Measurements from ENCODE around the gene CCT3.

The CCT3 gene

DNA sequence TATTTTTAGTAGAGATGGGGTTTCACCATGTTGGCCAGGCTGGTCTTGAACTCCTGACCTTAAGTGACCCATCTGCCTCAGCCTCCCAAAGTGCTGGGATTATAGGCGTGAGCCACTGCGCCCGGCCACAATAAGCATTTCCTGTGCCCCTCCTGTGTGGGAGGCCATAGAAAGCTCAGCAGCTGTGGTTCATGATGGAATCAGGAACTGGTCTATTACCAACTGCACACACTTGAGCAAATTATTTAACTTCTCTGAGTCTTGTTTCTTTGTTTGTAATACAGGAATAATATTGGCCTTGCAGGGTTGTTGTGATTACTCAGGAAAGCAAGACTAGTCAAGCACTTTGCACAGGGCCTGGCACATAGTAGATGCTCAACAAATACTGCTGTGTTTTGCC is 45.9 kb upstream of the CCT3 start:
- TF ChIP-seq, protein P1, sequence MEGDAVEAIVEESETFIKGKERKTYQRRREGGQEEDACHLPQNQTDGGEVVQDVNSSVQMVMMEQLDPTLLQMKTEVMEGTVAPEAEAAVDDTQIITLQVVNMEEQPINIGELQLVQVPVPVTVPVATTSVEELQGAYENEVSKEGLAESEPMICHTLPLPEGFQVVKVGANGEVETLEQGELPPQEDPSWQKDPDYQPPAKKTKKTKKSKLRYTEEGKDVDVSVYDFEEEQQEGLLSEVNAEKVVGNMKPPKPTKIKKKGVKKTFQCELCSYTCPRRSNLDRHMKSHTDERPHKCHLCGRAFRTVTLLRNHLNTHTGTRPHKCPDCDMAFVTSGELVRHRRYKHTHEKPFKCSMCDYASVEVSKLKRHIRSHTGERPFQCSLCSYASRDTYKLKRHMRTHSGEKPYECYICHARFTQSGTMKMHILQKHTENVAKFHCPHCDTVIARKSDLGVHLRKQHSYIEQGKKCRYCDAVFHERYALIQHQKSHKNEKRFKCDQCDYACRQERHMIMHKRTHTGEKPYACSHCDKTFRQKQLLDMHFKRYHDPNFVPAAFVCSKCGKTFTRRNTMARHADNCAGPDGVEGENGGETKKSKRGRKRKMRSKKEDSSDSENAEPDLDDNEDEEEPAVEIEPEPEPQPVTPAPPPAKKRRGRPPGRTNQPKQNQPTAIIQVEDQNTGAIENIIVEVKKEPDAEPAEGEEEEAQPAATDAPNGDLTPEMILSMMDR (IDR thresholded peaks at IDR 0.05; ENCODE audit: insufficient read depth, low read depth, low read length, missing control alignments), result no peak
- no peak for DNase-seq (ENCODE audit: low read depth)
- no peak overlapping the region for H3K4me3 ChIP-seq (ENCODE audit: low read depth, low read length)

DNA sequence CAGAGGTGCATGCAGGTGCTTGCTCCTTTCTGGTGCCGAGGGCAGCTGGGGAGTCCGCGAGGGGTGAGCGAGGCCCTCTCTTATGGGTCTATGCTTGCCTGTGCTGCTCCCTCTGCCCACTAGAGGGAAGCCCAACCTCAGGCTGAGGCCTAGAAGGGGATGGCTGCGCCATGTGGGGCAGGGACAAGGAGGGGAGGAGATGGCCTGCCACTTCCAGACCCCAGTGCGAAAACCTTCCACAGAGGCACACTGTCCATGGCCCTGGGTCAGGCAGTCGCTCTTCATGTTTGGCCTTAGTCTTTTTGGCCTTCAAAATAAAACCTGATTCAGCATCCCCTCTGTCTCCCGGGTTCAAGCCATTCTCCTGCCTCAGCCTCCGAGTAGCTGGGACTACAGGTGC is 44.9 kb upstream of the CCT3 start:
- DNase-seq (ENCODE audit: low read depth), result peak; percentile 75
- no peak overlapping the region for H3K4me3 ChIP-seq (ENCODE audit: low read depth, low read length)

DNA sequence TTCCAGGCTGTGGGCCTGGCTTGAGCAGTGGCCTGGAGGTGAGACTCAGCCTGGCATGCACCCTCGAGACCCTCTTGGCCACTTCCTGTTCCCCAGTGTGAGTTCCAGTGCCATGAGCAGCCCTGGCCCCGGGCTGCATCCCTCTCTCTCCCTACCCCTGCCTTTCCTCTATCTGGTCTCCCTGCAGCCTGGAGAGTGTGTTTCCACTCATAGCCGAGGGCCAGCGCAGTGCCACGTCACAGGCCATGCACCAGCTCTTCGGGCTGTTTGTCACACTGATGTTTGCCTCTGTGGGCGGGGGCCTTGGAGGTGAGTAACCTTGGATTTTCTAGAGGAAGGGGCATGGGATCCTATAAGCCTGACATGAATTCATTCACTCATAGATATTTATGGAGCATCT is 44.5 kb upstream of the CCT3 start:
- TF ChIP-seq, protein P1 (IDR thresholded peaks at IDR 0.05; ENCODE audit: insufficient read depth, low read depth, low read length, missing control alignments), result no peak
- H3K4me3 ChIP-seq (ENCODE audit: low read depth, low read length), result no peak overlapping the region
- DNase-seq (ENCODE audit: low read depth), result no peak

More for the DNA sequence above, 44.9 kb upstream of the CCT3 start:
- TF ChIP-seq, protein P1 (IDR thresholded peaks at IDR 0.05; ENCODE audit: insufficient read depth, low read depth, low read length, missing control alignments), result peak; percentile 94

DNA sequence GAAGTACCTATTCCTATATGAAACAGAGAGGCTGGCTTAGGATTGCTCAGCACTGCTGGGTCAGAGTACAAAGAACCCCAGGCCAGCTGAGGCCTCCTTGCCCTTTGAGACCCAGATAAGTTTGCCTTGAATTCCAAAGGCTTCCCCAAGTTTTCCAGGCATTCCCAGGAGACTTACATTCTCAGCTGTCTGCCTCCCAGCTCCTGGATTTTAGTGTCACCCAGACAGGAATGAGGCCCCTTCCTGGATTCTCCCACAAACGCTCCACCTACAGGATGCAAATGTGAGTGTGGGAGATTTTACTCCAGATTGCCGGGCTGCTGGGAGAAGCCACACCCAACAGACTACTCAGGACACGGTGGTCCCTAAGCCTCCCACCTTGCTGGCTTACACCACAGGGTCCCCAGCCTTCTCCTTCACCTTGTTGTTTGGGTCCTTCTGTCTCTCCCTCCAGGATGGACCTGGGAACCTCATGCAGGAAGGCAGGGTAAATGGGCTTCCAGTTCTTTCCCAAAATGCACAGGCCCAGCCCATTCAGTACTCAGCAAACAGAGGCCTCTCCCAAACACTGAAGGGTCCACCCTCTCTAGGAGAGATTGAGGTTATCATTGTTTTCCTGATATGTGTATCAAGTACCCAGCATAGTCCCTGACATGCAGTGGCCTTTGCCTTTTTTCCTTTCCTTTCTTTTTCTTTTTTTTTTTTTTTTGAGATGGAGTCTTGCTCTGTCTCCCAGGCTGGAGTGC is 41.5 kb upstream of the CCT3 start:
- TF ChIP-seq, protein P1 (IDR thresholded peaks at IDR 0.05; ENCODE audit: insufficient read depth, low read depth, low read length, missing control alignments), result no peak
- no peak overlapping the region for H3K4me3 ChIP-seq (ENCODE audit: low read depth, low read length)
- DNase-seq (ENCODE audit: low read depth), result no peak

DNA sequence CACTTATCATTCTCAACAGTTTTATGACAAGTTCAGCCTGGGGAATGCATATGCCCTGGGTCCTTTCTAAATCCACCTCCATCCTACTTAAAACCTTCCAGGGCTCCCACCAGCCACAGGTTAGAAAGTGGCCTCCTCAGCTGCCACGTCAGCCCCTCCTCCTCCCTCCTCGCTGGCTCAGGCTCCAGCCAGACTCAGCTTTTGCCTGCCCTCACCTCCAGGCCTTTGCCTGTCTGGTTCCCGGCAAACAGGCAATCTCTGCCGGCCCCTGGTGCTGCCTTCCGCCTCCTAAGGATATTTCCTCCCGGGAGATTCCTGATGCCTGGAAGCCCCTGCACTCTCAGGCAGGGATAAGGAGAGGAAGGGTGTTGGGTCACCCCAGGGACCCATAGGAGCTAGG is 40.5 kb upstream of the CCT3 start:
- DNase-seq (ENCODE audit: low read depth), result no peak
- TF ChIP-seq, protein P1 (IDR thresholded peaks at IDR 0.05; ENCODE audit: insufficient read depth, low read depth, low read length, missing control alignments), result no peak
- no peak overlapping the region for H3K4me3 ChIP-seq (ENCODE audit: low read depth, low read length)

DNA sequence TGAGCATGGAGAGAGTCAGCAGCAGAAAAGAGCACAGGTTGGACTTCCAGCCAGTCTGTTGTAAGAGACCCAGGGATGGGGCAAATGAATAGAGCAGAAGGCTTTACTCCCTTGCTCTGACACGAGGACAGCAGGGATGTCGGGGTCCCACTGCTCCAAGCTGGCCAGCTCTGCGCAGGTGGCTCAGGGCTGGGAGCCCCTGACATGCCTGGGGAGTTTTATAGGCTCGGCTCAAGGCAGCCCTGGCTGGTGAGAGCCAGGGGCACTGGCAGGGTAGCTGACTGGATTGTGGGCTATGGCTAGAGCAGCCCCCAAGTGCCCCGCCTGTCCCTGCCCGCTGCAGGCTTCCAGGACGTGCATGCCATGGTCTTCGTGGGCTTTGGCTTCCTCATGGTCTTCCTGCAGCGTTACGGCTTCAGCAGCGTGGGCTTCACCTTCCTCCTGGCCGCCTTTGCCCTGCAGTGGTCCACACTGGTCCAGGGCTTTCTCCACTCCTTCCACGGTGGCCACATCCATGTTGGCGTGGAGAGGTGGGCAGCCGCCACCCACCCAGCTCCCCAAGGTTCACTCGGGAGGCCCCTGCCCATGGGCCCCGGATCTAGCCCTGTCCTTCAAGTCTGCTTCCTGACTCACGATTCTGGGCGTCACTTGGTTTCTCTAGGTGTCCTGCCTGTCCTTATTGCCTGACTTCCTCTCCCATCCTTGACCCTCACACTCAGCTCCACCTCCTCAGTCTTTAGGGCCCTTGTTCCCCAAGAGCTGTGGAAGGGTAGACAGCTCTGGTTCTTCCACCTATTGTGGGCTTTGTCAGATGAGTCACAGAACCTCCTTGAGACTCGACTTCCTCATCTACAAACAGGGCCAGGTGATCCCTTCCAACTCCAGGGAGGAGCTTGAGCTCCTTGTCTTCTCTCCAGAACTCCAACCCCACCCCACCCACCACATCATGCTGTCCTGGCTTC is 39.1 kb upstream of the CCT3 start:
- H3K4me3 ChIP-seq (ENCODE audit: low read depth, low read length), result no peak overlapping the region
- no peak for DNase-seq (ENCODE audit: low read depth)
- TF ChIP-seq, protein P1 (IDR thresholded peaks at IDR 0.05; ENCODE audit: insufficient read depth, low read depth, low read length, missing control alignments), result no peak
